NT2/D1 (cell line): ENCODE results near the gene TAF6.

ENCODE experiments used
- SUZ12 ChIP-seq: IDR thresholded peaks from 2 replicates; pipeline ENCODE4 v1.6.1; 2011; ENCODE audit not compliant: insufficient read length, insufficient read depth; ENCODE audit errors: extremely low read depth
- YY1 ChIP-seq: IDR thresholded peaks from 2 replicates; pipeline ENCODE4 v1.6.1; 2011; ENCODE audit not compliant: insufficient read length, insufficient read depth

GRCh38 chr7:100128637-100128963, 9.4 kb upstream of the TAF6 start:
- no peak for TF ChIP-seq YY1
- no peak for TF ChIP-seq SUZ12
